ENCODE measurements around the gene HPRT1.
"Not testable (repeated sequence)": the region's sequence is repeated elsewhere in the genome, so short reads cannot be mapped to it uniquely, and the experiment has no call there.

HPRT1 gene, protein sequence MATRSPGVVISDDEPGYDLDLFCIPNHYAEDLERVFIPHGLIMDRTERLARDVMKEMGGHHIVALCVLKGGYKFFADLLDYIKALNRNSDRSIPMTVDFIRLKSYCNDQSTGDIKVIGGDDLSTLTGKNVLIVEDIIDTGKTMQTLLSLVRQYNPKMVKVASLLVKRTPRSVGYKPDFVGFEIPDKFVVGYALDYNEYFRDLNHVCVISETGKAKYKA

GRCh38 chrX:134460005-134460861 is at the start of gene HPRT1:
Gene HPRT1, plus strand, starts transcription at chrX:134460165. Its CDS starts 147 bp downstream, at chrX:134460312.
- peak within 1 kb of the TSS; percentile 58 for H3K4me3 ChIP-seq (ENCODE audit: low read depth, low read length)
- peak; percentile 35 for DNase-seq (ENCODE audit: low read depth)

- no peak for DNase-seq (ENCODE audit: low read depth)
- H3K4me3 ChIP-seq (ENCODE audit: low read depth, low read length), result no peak overlapping the region
Measured at GRCh38 chrX:134416087-134416486, 43.9 kb upstream of the HPRT1 start.

GRCh38 chrX:134418317-134419113 is 41.5 kb upstream of the HPRT1 start:
- no peak for DNase-seq (ENCODE audit: low read depth)
- H3K4me3 ChIP-seq (ENCODE audit: low read depth, low read length), result no peak overlapping the region

DNA sequence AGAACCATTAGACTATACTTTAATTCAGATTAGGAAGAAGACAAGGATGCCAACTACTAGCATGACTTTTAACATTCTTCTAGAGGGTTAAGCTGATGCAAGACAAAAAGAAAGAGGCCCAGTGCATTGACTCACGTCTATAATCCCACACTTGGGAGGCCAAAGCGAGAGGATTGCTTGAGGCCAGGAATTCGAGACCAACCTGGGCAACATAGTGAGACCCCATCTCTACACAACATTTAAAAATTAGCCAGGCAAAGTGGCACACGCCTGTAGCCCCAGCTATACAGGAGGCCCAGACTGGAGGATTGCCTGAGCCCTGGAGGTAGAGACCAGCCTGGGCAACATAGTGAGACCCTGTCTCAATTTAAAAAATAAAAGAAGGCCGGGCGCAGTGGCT is 40.2 kb upstream of the HPRT1 start:
- DNase-seq (ENCODE audit: low read depth), result no peak
- H3K4me3 ChIP-seq (ENCODE audit: low read depth, low read length), result no peak overlapping the region

- DNase-seq (ENCODE audit: low read depth), result peak; percentile 8
- no peak overlapping the region for H3K4me3 ChIP-seq (ENCODE audit: low read depth, low read length)
Measured at GRCh38 chrX:134423606-134424005, 36.4 kb upstream of the HPRT1 start.

DNA sequence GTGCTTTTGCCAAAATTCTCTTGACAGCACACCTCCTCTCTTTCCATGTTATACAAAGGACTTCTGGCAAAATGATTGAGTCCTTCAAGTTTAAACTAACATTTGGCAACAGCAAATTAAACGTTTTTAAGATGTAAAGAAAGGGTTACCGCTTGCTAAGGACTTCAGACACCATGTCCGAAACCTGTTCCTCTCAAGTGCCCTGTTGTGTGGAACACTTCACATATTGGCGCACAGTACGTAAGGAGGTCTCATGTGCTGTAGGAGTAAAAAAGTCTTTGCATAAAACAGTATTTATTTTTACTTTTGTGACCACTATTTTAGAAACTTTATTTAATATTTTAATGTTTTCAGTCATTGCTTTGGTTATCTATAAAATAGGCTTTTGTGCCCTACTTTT is 33.7 kb upstream of the HPRT1 start:
- DNase-seq (ENCODE audit: low read depth), result no peak
- H3K4me3 ChIP-seq (ENCODE audit: low read depth, low read length), result no peak overlapping the region

DNA sequence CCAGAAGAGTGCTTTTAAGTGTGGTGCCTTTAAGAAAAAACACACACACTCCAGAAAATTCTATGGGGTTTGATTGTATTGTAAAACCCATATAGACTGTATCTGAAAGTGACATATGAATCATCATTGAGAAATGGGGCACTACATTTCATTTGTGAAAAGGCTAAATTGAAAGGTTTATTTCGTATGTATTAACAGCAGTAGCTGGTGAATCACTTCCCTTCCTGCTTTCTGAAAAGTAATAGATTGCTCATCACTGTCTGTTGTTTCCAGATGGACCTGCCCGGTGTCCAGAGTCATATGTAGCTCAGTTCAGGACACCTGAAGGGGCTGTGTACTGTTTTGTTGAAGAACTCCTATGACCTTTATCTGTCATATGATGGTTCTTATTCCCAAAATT is 28.1 kb upstream of the HPRT1 start:
- DNase-seq (ENCODE audit: low read depth), result peak; percentile 24
- no peak overlapping the region for H3K4me3 ChIP-seq (ENCODE audit: low read depth, low read length)

DNA sequence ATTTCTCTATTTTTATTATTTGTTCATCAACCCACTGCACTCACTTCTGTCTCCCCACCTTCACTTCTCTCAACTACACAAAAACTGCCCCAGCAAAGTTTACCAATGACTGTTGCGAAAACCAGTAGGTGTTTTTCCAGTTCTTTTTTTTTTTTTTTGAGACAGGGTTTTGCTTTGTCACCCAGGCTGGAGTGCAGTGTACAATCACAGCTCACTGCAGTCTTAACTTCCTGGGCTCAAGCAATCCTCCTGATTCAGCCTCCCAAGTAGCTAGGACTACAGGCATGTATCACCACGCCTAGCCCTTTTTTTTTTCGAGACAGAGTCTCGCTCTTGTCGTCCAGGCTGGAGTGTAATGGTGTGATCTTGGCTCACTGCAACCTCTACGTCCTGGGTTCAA is 24.1 kb upstream of the HPRT1 start:
- H3K4me3 ChIP-seq (ENCODE audit: low read depth, low read length), result no peak overlapping the region
- DNase-seq (ENCODE audit: low read depth), result no peak

- H3K4me3 ChIP-seq (ENCODE audit: low read depth, low read length), result no peak overlapping the region
- DNase-seq (ENCODE audit: low read depth), result no peak
Measured at GRCh38 chrX:134443020-134443419, 16.9 kb upstream of the HPRT1 start.

DNA sequence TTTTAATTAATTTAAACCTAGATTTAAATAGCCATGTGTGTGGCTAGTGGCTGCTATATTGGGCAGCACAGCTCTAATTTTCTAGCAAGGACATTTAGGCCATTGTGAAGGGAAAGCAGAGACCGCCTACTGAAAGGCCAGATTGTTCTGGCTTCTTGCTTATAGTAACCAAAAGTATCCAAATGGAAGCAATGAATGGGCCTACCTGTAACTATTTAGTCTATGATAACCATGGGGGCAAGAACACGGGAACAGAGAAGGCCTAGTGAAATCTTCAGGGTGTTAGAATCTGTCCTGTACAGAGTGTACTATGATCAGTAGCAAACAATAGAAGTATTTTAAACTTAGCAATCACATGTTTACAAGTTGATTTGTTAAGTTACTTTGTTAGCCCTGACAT is 16.5 kb upstream of the HPRT1 start:
- no peak for DNase-seq (ENCODE audit: low read depth)
- H3K4me3 ChIP-seq (ENCODE audit: low read depth, low read length), result no peak overlapping the region

- H3K4me3 ChIP-seq (ENCODE audit: low read depth, low read length), result no peak overlapping the region
- DNase-seq (ENCODE audit: low read depth), result no peak
Measured at GRCh38 chrX:134444681-134445080, 15.3 kb upstream of the HPRT1 start.

DNA sequence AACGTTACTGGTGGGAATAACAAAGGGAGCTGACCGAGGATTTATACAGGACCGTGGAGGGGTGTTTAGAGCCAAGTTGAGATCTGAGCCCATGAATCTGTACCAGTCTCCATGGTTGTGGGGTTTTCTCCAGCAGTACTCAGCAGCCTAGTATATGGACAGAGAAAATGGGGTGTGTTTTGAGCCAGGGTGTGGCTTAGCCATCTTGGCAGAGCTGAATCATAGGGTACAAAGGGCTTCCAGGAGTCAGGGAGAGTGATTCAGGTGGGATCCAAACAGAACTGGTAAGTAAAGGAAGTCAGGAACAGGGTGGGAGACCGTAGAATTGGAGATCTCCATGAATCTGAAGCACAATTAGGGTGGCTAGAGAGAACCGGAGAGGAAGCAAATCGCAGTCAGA is 7.4 kb upstream of the HPRT1 start:
- no peak overlapping the region for H3K4me3 ChIP-seq (ENCODE audit: low read depth, low read length)
- no peak for DNase-seq (ENCODE audit: low read depth)

DNA sequence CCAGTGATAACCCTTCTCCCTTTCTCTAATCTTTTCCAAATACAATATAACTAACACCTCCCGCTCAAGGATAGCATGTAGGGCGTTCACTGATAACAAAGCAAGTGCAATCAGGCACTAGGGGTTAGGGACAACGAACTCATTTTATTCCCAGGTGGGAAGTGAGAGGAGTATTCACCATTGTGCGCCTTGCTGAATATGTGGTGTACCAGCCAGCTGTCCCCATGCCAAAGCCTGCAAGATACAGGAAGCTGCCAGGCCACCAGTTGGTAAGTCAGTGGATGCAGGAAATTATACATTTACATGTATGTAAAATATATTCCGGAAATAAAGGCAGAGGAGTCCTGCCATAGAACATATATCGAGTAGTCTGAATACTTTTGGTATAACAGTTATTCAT is 6.3 kb upstream of the HPRT1 start:
- DNase-seq (ENCODE audit: low read depth), result no peak
- no peak overlapping the region for H3K4me3 ChIP-seq (ENCODE audit: low read depth, low read length)

GRCh38 chrX:134454506-134454905 is 5.5 kb upstream of the HPRT1 start:
- DNase-seq (ENCODE audit: low read depth), result no peak
- H3K4me3 ChIP-seq (ENCODE audit: low read depth, low read length), result no peak overlapping the region

DNA sequence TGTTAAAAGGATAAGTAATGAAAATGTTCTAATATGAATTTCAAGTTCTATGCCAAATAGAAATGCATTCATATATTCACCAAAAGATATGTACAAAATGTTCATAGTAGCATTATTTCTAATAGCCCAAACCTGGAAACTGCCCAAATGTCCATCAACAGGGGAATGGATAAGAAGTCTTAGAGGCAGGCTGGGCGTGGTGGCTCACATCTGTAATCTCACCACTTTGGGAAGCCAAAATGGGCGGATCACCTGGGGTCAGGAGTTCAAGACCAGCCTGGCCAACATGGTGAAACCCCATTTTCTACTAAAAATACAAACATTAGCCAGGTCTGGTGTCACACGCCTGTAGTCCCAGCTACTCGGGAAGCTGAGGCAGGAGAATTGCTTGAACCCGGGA is 2.3 kb upstream of the HPRT1 start:
- no peak for DNase-seq (ENCODE audit: low read depth)
- no peak overlapping the region for H3K4me3 ChIP-seq (ENCODE audit: low read depth, low read length)

DNA sequence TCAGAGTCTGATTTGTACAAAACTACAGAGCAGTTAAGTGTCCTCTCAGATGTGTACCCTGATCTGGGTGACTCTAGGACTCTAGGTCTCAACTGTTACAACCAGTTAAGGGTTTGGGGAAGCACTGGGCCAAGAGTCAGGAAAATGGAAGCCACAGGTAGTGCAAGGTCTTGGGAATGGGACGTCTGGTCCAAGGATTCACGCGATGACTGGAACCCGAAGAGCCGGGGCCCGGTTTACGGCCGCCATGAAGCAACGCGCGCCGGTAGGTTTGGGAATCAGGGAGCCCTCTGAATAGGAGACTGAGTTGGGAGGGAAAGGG is 321 bp upstream of the HPRT1 start:
- DNase-seq (ENCODE audit: low read depth), result no peak
- H3K4me3 ChIP-seq (ENCODE audit: low read depth, low read length), result peak overlapping the region; percentile 58

DNA sequence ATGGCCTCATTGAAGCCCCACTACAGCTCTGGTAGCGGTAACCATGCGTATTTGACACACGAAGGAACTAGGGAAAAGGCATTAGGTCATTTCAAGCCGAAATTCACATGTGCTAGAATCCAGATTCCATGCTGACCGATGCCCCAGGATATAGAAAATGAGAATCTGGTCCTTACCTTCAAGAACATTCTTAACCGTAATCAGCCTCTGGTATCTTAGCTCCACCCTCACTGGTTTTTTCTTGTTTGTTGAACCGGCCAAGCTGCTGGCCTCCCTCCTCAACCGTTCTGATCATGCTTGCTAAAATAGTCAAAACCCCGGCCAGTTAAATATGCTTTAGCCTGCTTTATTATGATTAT is 876 bp downstream of the HPRT1 start:
- peak overlapping the region; percentile 58 for H3K4me3 ChIP-seq (ENCODE audit: low read depth, low read length)
- no peak for DNase-seq (ENCODE audit: low read depth)

DNA sequence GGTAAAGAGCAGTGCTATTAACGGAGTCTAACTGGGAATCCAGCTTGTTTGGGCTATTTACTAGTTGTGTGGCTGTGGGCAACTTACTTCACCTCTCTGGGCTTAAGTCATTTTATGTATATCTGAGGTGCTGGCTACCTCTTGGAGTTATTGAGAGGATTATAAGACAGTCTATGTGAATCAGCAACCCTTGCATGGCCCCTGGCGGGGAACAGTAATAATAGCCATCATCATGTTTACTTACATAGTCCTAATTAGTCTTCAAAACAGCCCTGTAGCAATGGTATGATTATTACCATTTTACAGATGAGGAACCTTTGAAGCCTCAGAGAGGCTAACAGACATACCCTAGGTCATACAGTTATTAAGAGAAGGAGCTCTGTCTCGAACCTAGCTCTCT is 1.5 kb downstream of the HPRT1 start:
- no peak overlapping the region for H3K4me3 ChIP-seq (ENCODE audit: low read depth, low read length)
- no peak for DNase-seq (ENCODE audit: low read depth)

- no peak overlapping the region for H3K4me3 ChIP-seq (ENCODE audit: low read depth, low read length)
- no peak for DNase-seq (ENCODE audit: low read depth)
Measured at GRCh38 chrX:134462927-134463326, 3.0 kb downstream of the HPRT1 start.

- not testable (repeated sequence) for DNase-seq (ENCODE audit: low read depth); H3K4me3 ChIP-seq (ENCODE audit: low read depth, low read length)
Measured at GRCh38 chrX:134464453-134464852, 4.5 kb downstream of the HPRT1 start.

DNA sequence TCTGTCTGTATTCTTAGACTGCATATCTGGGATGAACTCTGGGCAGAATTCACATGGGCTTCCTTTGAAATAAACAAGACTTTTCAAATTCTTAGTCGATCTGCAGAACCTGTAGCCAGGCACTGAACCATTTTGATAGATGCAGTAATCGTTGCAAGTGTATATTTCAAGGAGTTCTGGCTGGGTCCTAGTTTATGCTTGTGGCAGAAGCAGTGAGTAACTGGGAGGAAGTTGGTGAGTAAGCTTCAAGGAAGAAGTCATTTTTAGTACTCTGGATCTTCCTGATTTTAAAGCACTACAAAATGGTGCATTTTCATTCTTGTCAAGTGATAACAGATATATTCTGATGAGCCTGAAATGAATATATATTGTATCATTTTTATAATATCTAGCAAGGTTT is 9.5 kb downstream of the HPRT1 start:
- H3K4me3 ChIP-seq (ENCODE audit: low read depth, low read length), result no peak overlapping the region
- DNase-seq (ENCODE audit: low read depth), result peak; percentile 16

All from skeletal muscle cell (primary cell).